Ovary (tissue), 9 donors: ENCODE results near the gene PLEKHH1. TPM values are rescaled to one million over a fixed set of nuclear protein-coding genes. Genes with fewer than 3 reads are reported as not detected.

Source experiments
- DNase-seq, 5 donors: peaks; one replicate each; pipeline ENCODE4 v3.0.0-alpha.2; 2019 to 2020
- H3K27ac ChIP-seq, 2 donors: fragments of 200-600 bp; one replicate each; pipeline versions ENCODE4 v1.5.1 to v1.8.0; 2019 to 2022
- H3K27me3 ChIP-seq: fragments of 200-600 bp; one replicate; pipeline ENCODE4 v1.8.0; 2022
- H3K36me3 ChIP-seq: fragments of 200-600 bp; sonication (generic); one replicate; pipeline ENCODE4 v1.5.1; 2019
- H3K4me1 ChIP-seq: one replicate; pipeline ENCODE4 v1.8.1; 2013; ENCODE audit warnings: mild to moderate bottlenecking, moderate library complexity; ENCODE audit not compliant: insufficient read depth
- H3K4me3 ChIP-seq: fragments of 200-600 bp; sonication (generic); one replicate; pipeline ENCODE4 v1.5.1; 2017
- H3K9me3 ChIP-seq, 2 donors: fragments of 200-600 bp in 1 of 2; sonication (generic) in 1 of 2; one replicate each; pipeline versions ENCODE4 v1.5.1 to v1.8.1; 2013 to 2019; ENCODE audit warnings: mild to moderate bottlenecking in 1 of 2, moderate library complexity in 1 of 2
- CTCF ChIP-seq, 3 donors: fragments of 450-650 bp in 2 of 3; fragments of 200-600 bp in 1 of 3; IDR thresholded peaks; one replicate each; pipeline versions ENCODE4 v1.5.1 to v1.8.0; 2016 to 2022; ENCODE audit warnings: antibody characterized with exemption in 3 of 3, mild to moderate bottlenecking in 1 of 3
- EP300 ChIP-seq: sonication (generic); formaldehyde crosslinking; IDR thresholded peaks from one replicate; pipeline ENCODE4 v1.6.1; 2017; ENCODE audit warnings: antibody characterized with exemption
- POLR2A ChIP-seq: fragments of 450-650 bp; IDR thresholded peaks from one replicate; pipeline ENCODE4 v1.6.1; 2017; ENCODE audit warnings: antibody characterized with exemption, mild to moderate bottlenecking, moderate library complexity
- WGBS, 3 donors: extraction: QIAGEN DNeasy Blood & Tissue Kit in 1 of 3; methylation state at CpG; one replicate each; pipeline versions ENCODE4 v1.1.5 to v1.1.7; 2013 to 2017; 5-methylcytosine and 5-hydroxymethylcytosine counted together
- intact Hi-C, 4 donors: fragments of 100-400 bp; cut with DNase I; formaldehyde crosslinking; loops; one replicate each; pipeline versions ENCODE4 v1.11.0 to v1.15.1; 2022 to 2023
- polyA plus RNA-seq, 2 donors: library from polyadenylated mRNA; stranded (reverse); fragments of 200-250 nt in 1 of 2; fragments of 350-450 nt in 1 of 2; fragmentation: Illumina TruSeq in 1 of 2; extraction: RNeasy Lipid Tissue Mini Kit (QIAGEN cat#74804) in 1 of 2; gene quantifications; one replicate each; pipeline ENCODE4 v1.2.3, GENCODE V29; 2013 to 2014
- total RNA-seq, 7 donors: library from RNA; depleted of rRNA in 2 of 7; stranded (reverse); fragments of >200 nt in 2 of 7; fragmentation: NEBNext Ultra II Directional in 3 of 7; extraction: Animal tissue kit (Norgen Biotek cat#: 25700) in 3 of 7; gene quantifications; one replicate each; pipeline versions ENCODE4 v1.1.0 to v1.2.4, GENCODE V29; 2016 to 2023
- donor health status: DM: no; HTN: no; CAD: no; lungs with moderate emphysema.
- donor health status: DM: no; HTN: no; CAD: no.
- donor health status: Bipolar disorder and iron deficiency.
- donor health status: DM: yes; HTN: yes; CAD: no.
- donor health status: DM: no; HTN: no; CAD: no.
- donor health status: DM: yes; HTN: yes; CAD: no.

PLEKHH1 gene
- total and polyA plus RNA-seq, 9 donors: 0.78 to 15.7 (median 3.9) TPM

GRCh38 chr14:67573228-67574010, 40.3 kb downstream of the PLEKHH1 start:
- no peak overlapping the region for H3K27ac ChIP-seq
- TF ChIP-seq EP300: no peak
- TF ChIP-seq POLR2A: no peak
- TF ChIP-seq CTCF (IDR thresholded peaks at IDR 0.05): no peak
- H3K36me3 ChIP-seq: no peaks in the 10 kb centered on the region
- H3K4me3 ChIP-seq: no peak overlapping the region
- no peaks in the 10 kb centered on the region for H3K9me3 ChIP-seq
- H3K4me1 ChIP-seq: no peaks in the 10 kb centered on the region
- 60 to 66% (median 63%) methylated on average over 15 of the region's 15 CpGs for WGBS, 3 donors
- no peak for DNase-seq
- no peaks in the 10 kb centered on the region for H3K27me3 ChIP-seq
- intact Hi-C loops: loop anchor here in 3 of 4 donors (5.0 to 10.0 kb wide), 3 partner anchors 131 to 149 kb away; partner anchors contain the start of gene RDH12 (in 1 of the 3)

- intact Hi-C loops: loop anchor here in 3 of 4 donors (5.0 to 10.0 kb wide), 3 partner anchors 131 to 149 kb away; partner anchors contain the start of gene RDH12 (in 1 of the 3)
- no peak for DNase-seq
Observed at GRCh38 chr14:67574156-67574555, 41.1 kb downstream of the PLEKHH1 start.

GRCh38 chr14:67574806-67575205, 41.7 kb downstream of the PLEKHH1 start:
- H3K4me1 ChIP-seq: no peaks in the 10 kb centered on the region
- H3K4me3 ChIP-seq: no peak overlapping the region
- 82 to 87% (median 86%) methylated on average over 7 of the region's 7 CpGs for WGBS, 3 donors
- no peak for TF ChIP-seq CTCF (IDR thresholded peaks at IDR 0.05)
- TF ChIP-seq EP300: no peak
- no peak for TF ChIP-seq POLR2A
- intact Hi-C loops: loop anchor here in 3 of 4 donors (5.0 to 10.0 kb wide), 3 partner anchors 130 to 150 kb away; partner anchors contain the start of gene RDH12 (in 1 of the 3)
- H3K27ac ChIP-seq: no peak overlapping the region
- no peaks in the 10 kb centered on the region for H3K27me3 ChIP-seq
- no peaks in the 10 kb centered on the region for H3K36me3 ChIP-seq
- no peaks in the 10 kb centered on the region for H3K9me3 ChIP-seq
- DNase-seq: no peak

More at GRCh38 chr14:67574156-67574555, 41.1 kb downstream of the PLEKHH1 start:
- Histone ChIP-seq H3K4me3 (no peak overlapping the region), H3K27ac (no peak overlapping the region), H3K4me1 (no peaks in the 10 kb centered on the region), H3K36me3 (no peaks in the 10 kb centered on the region), H3K9me3 (no peaks in the 10 kb centered on the region), H3K27me3 (no peaks in the 10 kb centered on the region)
- 79 to 89% (median 88%) methylated on average over 14 of the region's 14 CpGs for WGBS, 3 donors
- TF ChIP-seq EP300 (no peak), CTCF (IDR thresholded peaks at IDR 0.05) (no peak), POLR2A (no peak)

- Histone ChIP-seq H3K9me3 (no peaks in the 10 kb centered on the region), H3K4me1 (no peaks in the 10 kb centered on the region), H3K36me3 (no peaks in the 10 kb centered on the region), H3K4me3 (no peak overlapping the region), H3K27me3 (no peaks in the 10 kb centered on the region), H3K27ac (no peak overlapping the region)
- 81 to 86% (median 86%) methylated on average over 9 of the region's 9 CpGs for WGBS, 3 donors
- intact Hi-C loops: loop anchor here in 2 of 4 donors (10.0 kb wide), 2 partner anchors 129 to 151 kb away; partner anchors contain the start of gene RDH12 (in 1 of the 2)
- no peak for DNase-seq
- no peak for TF ChIP-seq EP300
- TF ChIP-seq CTCF (IDR thresholded peaks at IDR 0.05): no peak
- TF ChIP-seq POLR2A: no peak
Observed at GRCh38 chr14:67575684-67576083, 42.6 kb downstream of the PLEKHH1 start.
